ENCODE measurements around the gene B3GLCT.
A peak's percentile ranks its signal among the peaks of the same experiment; 100 is the strongest.

B3GLCT gene

DNA sequence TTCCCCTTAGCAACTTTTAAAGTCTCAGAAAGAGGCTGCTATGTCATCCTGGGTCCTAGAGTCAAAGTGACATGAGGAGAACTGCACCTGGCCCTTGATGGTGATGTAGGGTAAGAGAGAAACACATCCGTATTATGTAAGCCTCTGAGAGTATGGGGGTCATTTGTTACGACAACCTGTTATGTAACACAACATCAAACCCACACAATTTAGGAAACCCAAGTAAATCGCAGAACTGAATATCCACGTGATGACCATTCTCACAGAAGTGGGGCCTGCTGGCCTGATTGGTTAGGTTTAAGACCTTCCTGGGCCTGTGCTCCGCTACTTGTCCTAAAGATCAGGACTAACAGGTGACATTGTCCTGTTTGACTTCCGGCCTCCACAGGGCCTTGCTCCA lies 15.3 kb upstream of the B3GLCT start:
- no CpG with 5 or more reads among the region's 6 CpGs for WGBS (ENCODE audit: insufficient coverage, insufficient read length)
- Histone ChIP-seq H3K4me1 (ENCODE audit: control insufficient read depth, insufficient read depth, low read length) (no peaks in the 10 kb centered on the region), H3K4me3 (ENCODE audit: low read length) (no peak overlapping the region), H3K27ac (ENCODE audit: low read length) (no peak overlapping the region), H3K9me3 (ENCODE audit: control insufficient read depth, insufficient read depth, low read length) (no peaks in the 10 kb centered on the region), H3K36me3 (ENCODE audit: control insufficient read depth, insufficient read depth, low read length) (no peaks in the 10 kb centered on the region), H3K27me3 (ENCODE audit: control insufficient read depth, insufficient read depth, low read length) (no peaks in the 10 kb centered on the region)
- no peak for DNase-seq (ENCODE audit: low read depth, low spot score)

DNA sequence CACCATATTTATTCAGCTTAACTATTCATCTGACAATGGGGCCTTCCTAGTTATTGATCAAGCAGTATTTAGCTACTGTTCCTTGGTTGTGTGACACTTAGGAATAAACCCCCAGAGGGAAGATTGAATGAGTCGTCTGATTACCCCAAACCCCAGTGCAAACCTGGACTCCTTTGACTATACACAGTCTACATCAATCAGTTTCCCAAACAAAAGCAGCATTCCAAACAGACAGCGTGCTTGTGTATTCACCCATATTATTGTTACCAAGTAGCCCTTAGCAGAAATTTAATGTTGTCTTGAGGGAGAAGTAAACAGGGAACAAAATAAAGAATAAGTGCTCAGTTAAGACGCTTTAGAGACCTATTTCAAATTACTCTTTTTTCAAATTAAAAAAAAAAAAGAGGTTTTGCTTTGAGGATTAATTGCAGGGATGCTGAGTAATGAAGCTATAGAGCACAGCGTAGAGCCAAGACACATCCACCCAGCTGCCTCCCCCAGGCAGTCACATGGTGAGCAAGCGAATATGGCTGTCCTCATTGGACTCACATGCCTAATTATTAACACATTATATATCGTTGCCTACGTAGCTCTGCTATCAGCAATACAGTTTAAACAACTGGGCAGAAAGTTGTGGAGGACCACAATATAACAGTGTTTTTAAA lies 14.7 kb upstream of the B3GLCT start:
- no peaks in the 10 kb centered on the region for H3K9me3 ChIP-seq (ENCODE audit: control insufficient read depth, insufficient read depth, low read length)
- H3K4me1 ChIP-seq (ENCODE audit: control insufficient read depth, insufficient read depth, low read length): no peaks in the 10 kb centered on the region
- no peaks in the 10 kb centered on the region for H3K27me3 ChIP-seq (ENCODE audit: control insufficient read depth, insufficient read depth, low read length)
- no peak overlapping the region for H3K27ac ChIP-seq (ENCODE audit: low read length)
- H3K36me3 ChIP-seq (ENCODE audit: control insufficient read depth, insufficient read depth, low read length): no peaks in the 10 kb centered on the region
- no CpG with 5 or more reads among the region's 7 CpGs for WGBS (ENCODE audit: insufficient coverage, insufficient read length)
- no peak for DNase-seq (ENCODE audit: low read depth, low spot score)
- H3K4me3 ChIP-seq (ENCODE audit: low read length): no peak overlapping the region

- Histone ChIP-seq H3K9me3 (ENCODE audit: control insufficient read depth, insufficient read depth, low read length) (no peaks in the 10 kb centered on the region), H3K4me3 (ENCODE audit: low read length) (no peak overlapping the region), H3K27me3 (ENCODE audit: control insufficient read depth, insufficient read depth, low read length) (no peaks in the 10 kb centered on the region), H3K36me3 (ENCODE audit: control insufficient read depth, insufficient read depth, low read length) (no peaks in the 10 kb centered on the region), H3K4me1 (ENCODE audit: control insufficient read depth, insufficient read depth, low read length) (no peaks in the 10 kb centered on the region), H3K27ac (ENCODE audit: low read length) (no peak overlapping the region)
- no CpG with 5 or more reads among the region's 4 CpGs for WGBS (ENCODE audit: insufficient coverage, insufficient read length)
- no peak for DNase-seq (ENCODE audit: low read depth, low spot score)
Measured at GRCh38 chr13:31191748-31192147, 8.0 kb upstream of the B3GLCT start.

DNA sequence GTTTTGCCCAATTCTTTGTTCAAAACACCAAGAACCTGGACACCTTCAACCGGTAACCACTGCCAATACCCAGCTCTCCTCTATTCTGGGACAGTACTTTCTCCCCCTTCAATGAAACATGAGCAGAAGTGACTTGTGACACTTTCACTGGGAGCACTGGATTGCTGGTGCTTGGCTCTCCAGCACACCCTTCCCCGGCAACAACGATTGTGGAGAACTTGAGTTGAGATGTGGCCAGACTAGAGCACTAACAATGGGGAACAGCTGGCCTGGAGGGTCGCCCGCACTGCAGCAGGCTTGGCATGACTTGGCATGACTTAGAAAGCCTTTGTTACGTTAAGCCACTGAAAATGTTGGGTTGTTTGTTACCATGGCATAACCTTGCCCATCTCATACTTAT lies 7.5 kb upstream of the B3GLCT start:
- DNase-seq (ENCODE audit: low read depth, low spot score): no peak
- Histone ChIP-seq H3K4me3 (ENCODE audit: low read length) (no peak overlapping the region), H3K4me1 (ENCODE audit: control insufficient read depth, insufficient read depth, low read length) (no peaks in the 10 kb centered on the region), H3K36me3 (ENCODE audit: control insufficient read depth, insufficient read depth, low read length) (no peaks in the 10 kb centered on the region), H3K9me3 (ENCODE audit: control insufficient read depth, insufficient read depth, low read length) (no peaks in the 10 kb centered on the region), H3K27ac (ENCODE audit: low read length) (no peak overlapping the region), H3K27me3 (ENCODE audit: control insufficient read depth, insufficient read depth, low read length) (no peaks in the 10 kb centered on the region)
- no CpG with 5 or more reads among the region's 6 CpGs for WGBS (ENCODE audit: insufficient coverage, insufficient read length)

DNA sequence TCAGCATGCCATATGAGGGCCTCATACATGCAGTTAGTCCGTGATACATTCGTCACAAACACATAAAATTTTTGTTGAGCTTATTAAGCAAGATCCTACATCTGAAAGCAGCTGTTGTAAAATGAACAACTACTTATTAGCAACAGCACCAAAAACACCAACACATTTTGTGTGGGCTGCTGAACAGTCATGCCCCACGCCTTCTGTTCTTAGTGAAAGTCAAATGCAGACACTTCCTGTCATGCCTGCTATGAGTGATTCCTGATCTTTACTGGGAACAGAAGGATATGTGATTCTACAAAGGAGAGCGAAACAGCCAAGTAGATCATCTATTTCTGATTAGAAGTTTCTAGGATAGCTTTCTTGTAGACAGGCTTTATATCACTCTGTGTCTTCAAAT lies 4.2 kb upstream of the B3GLCT start:
- Histone ChIP-seq H3K4me1 (ENCODE audit: control insufficient read depth, insufficient read depth, low read length) (no peaks in the 10 kb centered on the region), H3K27me3 (ENCODE audit: control insufficient read depth, insufficient read depth, low read length) (no peaks in the 10 kb centered on the region), H3K4me3 (ENCODE audit: low read length) (no peak overlapping the region), H3K36me3 (ENCODE audit: control insufficient read depth, insufficient read depth, low read length) (no peaks in the 10 kb centered on the region), H3K27ac (ENCODE audit: low read length) (no peak overlapping the region), H3K9me3 (ENCODE audit: control insufficient read depth, insufficient read depth, low read length) (no peaks in the 10 kb centered on the region)
- no CpG with 5 or more reads among the region's 4 CpGs for WGBS (ENCODE audit: insufficient coverage, insufficient read length)
- DNase-seq (ENCODE audit: low read depth, low spot score): no peak

DNA sequence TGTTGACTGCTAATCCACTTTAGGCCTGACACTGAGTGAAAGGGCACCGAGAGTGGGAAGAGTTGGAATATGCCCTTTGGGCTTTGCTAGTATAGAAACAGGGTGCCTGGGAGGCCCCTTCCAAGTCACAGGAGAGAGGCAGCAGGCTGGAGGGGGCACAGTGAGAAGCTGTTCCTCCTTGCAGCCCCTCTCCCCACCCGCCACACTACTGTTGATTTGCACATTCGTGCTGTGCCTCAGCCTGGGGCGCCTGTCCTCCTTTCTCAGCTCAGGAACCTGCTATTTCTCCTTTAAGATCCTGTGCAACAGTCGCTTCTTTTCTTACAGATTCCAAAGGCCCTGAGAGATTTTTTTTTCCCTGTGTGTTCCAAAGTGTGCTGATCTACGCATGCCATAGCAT lies 2.8 kb upstream of the B3GLCT start:
- Histone ChIP-seq H3K4me1 (ENCODE audit: control insufficient read depth, insufficient read depth, low read length) (no peaks in the 10 kb centered on the region), H3K9me3 (ENCODE audit: control insufficient read depth, insufficient read depth, low read length) (no peaks in the 10 kb centered on the region), H3K36me3 (ENCODE audit: control insufficient read depth, insufficient read depth, low read length) (no peaks in the 10 kb centered on the region), H3K27me3 (ENCODE audit: control insufficient read depth, insufficient read depth, low read length) (no peaks in the 10 kb centered on the region), H3K27ac (ENCODE audit: low read length) (no peak overlapping the region), H3K4me3 (ENCODE audit: low read length) (no peak overlapping the region)
- WGBS (ENCODE audit: insufficient coverage, insufficient read length): no CpG with 5 or more reads among the region's 6 CpGs
- DNase-seq (ENCODE audit: low read depth, low spot score): no peak

- WGBS (ENCODE audit: insufficient coverage, insufficient read length): no CpG with 5 or more reads among the region's 3 CpGs
- Histone ChIP-seq H3K9me3 (ENCODE audit: control insufficient read depth, insufficient read depth, low read length) (no peaks in the 10 kb centered on the region), H3K4me3 (ENCODE audit: low read length) (no peak overlapping the region), H3K4me1 (ENCODE audit: control insufficient read depth, insufficient read depth, low read length) (no peaks in the 10 kb centered on the region), H3K27ac (ENCODE audit: low read length) (no peak overlapping the region), H3K27me3 (ENCODE audit: control insufficient read depth, insufficient read depth, low read length) (no peaks in the 10 kb centered on the region), H3K36me3 (ENCODE audit: control insufficient read depth, insufficient read depth, low read length) (no peaks in the 10 kb centered on the region)
- DNase-seq (ENCODE audit: low read depth, low spot score): no peak
Measured at GRCh38 chr13:31198519-31198918, 1.3 kb upstream of the B3GLCT start.

GRCh38 chr13:31199527-31199848 lies 287 bp upstream of the B3GLCT start:
- peak overlapping the region; percentile 96; the same call in 1 of the 2 replicates for H3K4me3 ChIP-seq (ENCODE audit: low read length)
- no peaks in the 10 kb centered on the region for H3K4me1 ChIP-seq (ENCODE audit: control insufficient read depth, insufficient read depth, low read length)
- no peak overlapping the region for H3K27ac ChIP-seq (ENCODE audit: low read length)
- H3K9me3 ChIP-seq (ENCODE audit: control insufficient read depth, insufficient read depth, low read length): no peaks in the 10 kb centered on the region
- no peaks in the 10 kb centered on the region for H3K36me3 ChIP-seq (ENCODE audit: control insufficient read depth, insufficient read depth, low read length)
- no CpG with 5 or more reads among the region's 15 CpGs for whole genome bisulfite sequencing (ENCODE audit: insufficient coverage, insufficient read length)
- no peak for DNase-seq (ENCODE audit: low read depth, low spot score)
- H3K27me3 ChIP-seq (ENCODE audit: control insufficient read depth, insufficient read depth, low read length): no peaks in the 10 kb centered on the region

DNA sequence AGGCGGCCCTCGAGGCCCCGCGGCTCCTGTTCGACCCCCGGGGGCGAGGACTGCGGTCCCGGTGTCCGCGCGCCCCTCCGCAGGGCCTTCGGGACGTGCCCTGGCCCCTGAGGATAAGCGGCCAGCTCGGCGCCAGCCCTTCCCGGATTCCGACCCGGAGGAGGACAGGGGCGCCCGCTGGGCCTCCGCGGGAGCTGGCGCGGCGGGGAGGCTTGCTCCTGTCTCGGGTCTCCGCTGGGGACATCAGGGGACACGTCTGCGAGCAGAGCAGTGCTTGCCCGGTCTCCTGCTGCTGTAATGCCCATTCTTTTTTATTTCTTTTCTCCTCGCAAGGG lies 829 bp downstream of the B3GLCT start:
- DNase-seq (ENCODE audit: low read depth, low spot score): no peak
- no peaks in the 10 kb centered on the region for H3K9me3 ChIP-seq (ENCODE audit: control insufficient read depth, insufficient read depth, low read length)
- no peaks in the 10 kb centered on the region for H3K36me3 ChIP-seq (ENCODE audit: control insufficient read depth, insufficient read depth, low read length)
- no peak overlapping the region for H3K27ac ChIP-seq (ENCODE audit: low read length)
- WGBS (ENCODE audit: insufficient coverage, insufficient read length): no CpG with 5 or more reads among the region's 34 CpGs
- no peaks in the 10 kb centered on the region for H3K4me1 ChIP-seq (ENCODE audit: control insufficient read depth, insufficient read depth, low read length)
- no peaks in the 10 kb centered on the region for H3K27me3 ChIP-seq (ENCODE audit: control insufficient read depth, insufficient read depth, low read length)
- H3K4me3 ChIP-seq (ENCODE audit: low read length): peak overlapping the region; percentile 96

GRCh38 chr13:31201341-31202031 lies 1.7 kb downstream of the B3GLCT start:
- Histone ChIP-seq H3K4me3 (ENCODE audit: low read length) (no peak overlapping the region), H3K9me3 (ENCODE audit: control insufficient read depth, insufficient read depth, low read length) (no peaks in the 10 kb centered on the region), H3K4me1 (ENCODE audit: control insufficient read depth, insufficient read depth, low read length) (no peaks in the 10 kb centered on the region), H3K36me3 (ENCODE audit: control insufficient read depth, insufficient read depth, low read length) (no peaks in the 10 kb centered on the region), H3K27me3 (ENCODE audit: control insufficient read depth, insufficient read depth, low read length) (no peaks in the 10 kb centered on the region), H3K27ac (ENCODE audit: low read length) (no peak overlapping the region)
- no CpG with 5 or more reads among the region's 7 CpGs for WGBS (ENCODE audit: insufficient coverage, insufficient read length)
- DNase-seq (ENCODE audit: low read depth, low spot score): no peak

DNA sequence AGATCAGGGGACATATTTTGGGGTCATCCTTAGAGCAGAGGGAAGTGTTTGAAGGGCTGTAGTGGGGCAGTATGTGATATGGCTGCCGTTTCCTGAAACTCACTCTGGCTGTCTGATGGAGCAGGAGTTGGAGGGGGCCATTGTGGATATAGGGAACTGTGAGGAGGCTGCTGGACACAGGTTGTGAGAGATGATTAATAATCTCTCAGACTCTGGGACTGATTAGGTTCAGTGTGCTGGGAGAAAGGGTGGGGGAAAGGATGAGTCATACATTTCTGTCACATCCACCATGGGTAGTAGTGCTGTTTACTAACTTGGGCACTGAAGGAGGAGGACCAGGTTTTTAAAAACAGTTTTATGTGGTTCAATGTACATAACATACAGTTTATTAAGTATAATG lies 4.8 kb downstream of the B3GLCT start:
- no peak for DNase-seq (ENCODE audit: low read depth, low spot score)
- no peaks in the 10 kb centered on the region for H3K9me3 ChIP-seq (ENCODE audit: control insufficient read depth, insufficient read depth, low read length)
- no peaks in the 10 kb centered on the region for H3K4me1 ChIP-seq (ENCODE audit: control insufficient read depth, insufficient read depth, low read length)
- H3K4me3 ChIP-seq (ENCODE audit: low read length): no peak overlapping the region
- WGBS (ENCODE audit: insufficient coverage, insufficient read length): no CpG with 5 or more reads among the region's 1 CpG
- no peaks in the 10 kb centered on the region for H3K27me3 ChIP-seq (ENCODE audit: control insufficient read depth, insufficient read depth, low read length)
- no peak overlapping the region for H3K27ac ChIP-seq (ENCODE audit: low read length)
- no peaks in the 10 kb centered on the region for H3K36me3 ChIP-seq (ENCODE audit: control insufficient read depth, insufficient read depth, low read length)

All from iPS DF 6.9 (cell line).